Kidney (tissue), 14 donors: ENCODE measurements around the gene CEMIP. TPM values are rescaled to one million over a fixed set of nuclear protein-coding genes. Genes with fewer than 3 reads are reported as not detected.

Source experiments
- DNase-seq, 5 donors: peaks; one replicate each; pipeline ENCODE4 v3.0.0-alpha.2; 2013 to 2020
- FAIRE-seq: peaks from 2 replicates; lab custom pipeline; 2012; peaks lifted over from hg19 to GRCh38; lab: Jason Lieb, UNC
- H3K27ac ChIP-seq, 2 donors: one replicate each; pipeline ENCODE4 v1.7.0; 2013; ENCODE audit warnings: low read depth in 2 of 2, low read length in 2 of 2, inconsistent platforms in 1 of 2
- H3K27me3 ChIP-seq: one replicate; pipeline ENCODE4 v1.7.1; 2013; ENCODE audit warnings: low read length, inconsistent platforms; ENCODE audit not compliant: control insufficient read depth, insufficient read depth
- H3K36me3 ChIP-seq, 3 donors: one replicate each; pipeline versions ENCODE4 v1.7.0 to v1.7.1; 2013; ENCODE audit warnings: low read length in 3 of 3, control low read depth in 1 of 3, inconsistent platforms in 1 of 3; ENCODE audit not compliant: insufficient read depth in 3 of 3, control insufficient read depth in 2 of 3
- H3K4me1 ChIP-seq, 3 donors: one replicate each; pipeline versions ENCODE4 v1.7.0 to v1.7.1; 2013; ENCODE audit warnings: low read length in 3 of 3, inconsistent platforms in 1 of 3, low read depth in 1 of 3; ENCODE audit not compliant: control insufficient read depth in 2 of 3, insufficient read depth in 2 of 3
- H3K4me3 ChIP-seq, 3 donors: one replicate each; pipeline versions ENCODE4 v1.7.0 to v1.8.1; 2013; ENCODE audit warnings: low read length in 3 of 3, control low read depth in 1 of 3, inconsistent platforms in 1 of 3
- H3K9ac ChIP-seq, 3 donors: one replicate each; pipeline versions ENCODE4 v1.7.0 to v1.7.1; 2013; ENCODE audit warnings: low read length in 3 of 3, control low read depth in 1 of 3, inconsistent platforms in 1 of 3
- H3K9me3 ChIP-seq, 3 donors: one replicate each; pipeline versions ENCODE4 v1.7.0 to v1.7.1; 2013; ENCODE audit warnings: low read length in 3 of 3, control low read depth in 1 of 3, inconsistent platforms in 1 of 3; ENCODE audit not compliant: control insufficient read depth in 2 of 3, insufficient read depth in 1 of 3
- intact Hi-C: fragments of 100-400 bp; cut with DNase I; formaldehyde crosslinking; loops from one replicate; pipeline ENCODE4 v1.11.1; 2022
- polyA plus RNA-seq: library from polyadenylated mRNA; stranded (reverse); fragments of 350-450 nt; fragmentation: Illumina TruSeq; extraction: RNeasy Lipid Tissue Mini Kit (QIAGEN cat#74804); gene quantifications from one replicate; pipeline ENCODE4 v1.2.3, GENCODE V29; 2014; ENCODE audit warnings: low read depth, low replicate concordance; ENCODE audit not compliant: insufficient read depth
- total RNA-seq: library from RNA; stranded (reverse); fragmentation: NEBNext Ultra II Directional; extraction: Animal tissue kit (Norgen Biotek cat#: 25700); gene quantifications from one replicate; pipeline ENCODE4 v1.2.1, GENCODE V29; 2021
- TF ChIP-seq, protein P1 (sequence below): IDR thresholded peaks from 3 replicates; pipeline ENCODE4 v1.5.1; 2012; ENCODE audit warnings: mild to moderate bottlenecking, moderate library complexity, borderline replicate concordance; ENCODE audit not compliant: insufficient read depth; ENCODE audit errors: extremely low read depth
- donor health status: control.
- donor health status: control.
- donor health status: control.
- donor health status: control.
- donor health status: control.
- donor health status: DM: yes; HTN: yes; CAD: no.
- donor health status: Normal renal cell carcinoma (clear cell type).

Gene CEMIP
- total and polyA plus RNA-seq, 2 donors from 2014 or later, result 0.11 to 0.57 TPM

DNA sequence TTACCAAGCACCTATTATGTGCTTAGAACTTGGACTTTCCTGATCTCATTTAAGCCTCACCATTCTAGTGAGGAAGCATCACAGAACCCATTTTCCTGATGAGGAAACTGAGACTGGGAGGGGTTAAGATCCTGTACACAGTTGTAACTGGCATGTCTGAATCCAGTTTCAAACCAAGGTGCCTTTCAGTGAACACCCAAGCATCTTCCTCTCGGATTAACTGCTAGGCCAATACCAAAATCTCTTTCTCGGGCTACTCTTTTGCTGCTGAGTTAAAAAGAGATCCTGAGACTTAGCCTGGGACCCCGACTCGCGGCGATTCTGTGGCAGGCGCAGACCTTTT is 578 bp upstream of the CEMIP start:
- TF ChIP-seq, protein P1, sequence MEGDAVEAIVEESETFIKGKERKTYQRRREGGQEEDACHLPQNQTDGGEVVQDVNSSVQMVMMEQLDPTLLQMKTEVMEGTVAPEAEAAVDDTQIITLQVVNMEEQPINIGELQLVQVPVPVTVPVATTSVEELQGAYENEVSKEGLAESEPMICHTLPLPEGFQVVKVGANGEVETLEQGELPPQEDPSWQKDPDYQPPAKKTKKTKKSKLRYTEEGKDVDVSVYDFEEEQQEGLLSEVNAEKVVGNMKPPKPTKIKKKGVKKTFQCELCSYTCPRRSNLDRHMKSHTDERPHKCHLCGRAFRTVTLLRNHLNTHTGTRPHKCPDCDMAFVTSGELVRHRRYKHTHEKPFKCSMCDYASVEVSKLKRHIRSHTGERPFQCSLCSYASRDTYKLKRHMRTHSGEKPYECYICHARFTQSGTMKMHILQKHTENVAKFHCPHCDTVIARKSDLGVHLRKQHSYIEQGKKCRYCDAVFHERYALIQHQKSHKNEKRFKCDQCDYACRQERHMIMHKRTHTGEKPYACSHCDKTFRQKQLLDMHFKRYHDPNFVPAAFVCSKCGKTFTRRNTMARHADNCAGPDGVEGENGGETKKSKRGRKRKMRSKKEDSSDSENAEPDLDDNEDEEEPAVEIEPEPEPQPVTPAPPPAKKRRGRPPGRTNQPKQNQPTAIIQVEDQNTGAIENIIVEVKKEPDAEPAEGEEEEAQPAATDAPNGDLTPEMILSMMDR, result no peak
- H3K27me3 ChIP-seq, result peaks cover 6% of the 10 kb centered on the region
- H3K9me3 ChIP-seq, result no peaks in the 10 kb centered on the region
- no peak overlapping the region for H3K27ac ChIP-seq
- no peaks in the 10 kb centered on the region for H3K36me3 ChIP-seq
- H3K9ac ChIP-seq, result no peak overlapping the region
- no peak overlapping the region for H3K4me3 ChIP-seq
- DNase-seq, result no peak
- intact Hi-C loops, result no loop called here
- no peak for FAIRE-seq
- peaks cover 0 to 16% (median 0%) of the 10 kb centered on the region in 3 donors for H3K4me1 ChIP-seq

GRCh38 chr15:80779658-80780415 is 667 bp downstream of the CEMIP start:
- no peak overlapping the region for H3K27ac ChIP-seq

GRCh38 chr15:80780416-80781221 is 1.4 kb downstream of the CEMIP start:
- peaks cover 0 to 16% (median 0%) of the 10 kb centered on the region in 3 donors for H3K4me1 ChIP-seq
- DNase-seq (peak; percentile 82 to 90 (median 84)), FAIRE-seq (no peak)
- H3K9me3 ChIP-seq, result no peaks in the 10 kb centered on the region
- intact Hi-C loops, result loop anchor here (10.0 kb wide), 1 partner anchor 216 kb away; no protein-coding TSS in a partner anchor
- H3K36me3 ChIP-seq, result no peaks in the 10 kb centered on the region
- TF ChIP-seq, protein P1, result no peak
- peak overlapping the region in 2 of 3 donors; percentile 6 to 49 for H3K4me3 ChIP-seq
- peaks cover 6% of the 10 kb centered on the region for H3K27me3 ChIP-seq
- no peak overlapping the region for H3K27ac ChIP-seq
- no peak overlapping the region for H3K9ac ChIP-seq

More at GRCh38 chr15:80779658-80780415, 667 bp downstream of the CEMIP start:
- TF ChIP-seq, protein P1, result no peak
- DNase-seq (peak in 4 of 5 donors; percentile 23 to 50 (median 26)), FAIRE-seq (no peak)
- no peak overlapping the region for H3K9ac ChIP-seq
- no peaks in the 10 kb centered on the region for H3K36me3 ChIP-seq
- no peaks in the 10 kb centered on the region for H3K9me3 ChIP-seq
- peak overlapping the region in 2 of 3 donors; percentile 36 to 49 for H3K4me3 ChIP-seq
- intact Hi-C loops, result loop anchor here (10.0 kb wide), 1 partner anchor 215 kb away; no protein-coding TSS in a partner anchor
- peaks cover 6% of the 10 kb centered on the region for H3K27me3 ChIP-seq
- peaks cover 0 to 16% (median 0%) of the 10 kb centered on the region in 3 donors for H3K4me1 ChIP-seq
